HTERT RPE-1 (cell line): Measurements from ENCODE around the gene LAMB1.
"Not testable (repeated sequence)": the region's sequence is repeated elsewhere in the genome, so short reads cannot be mapped to it uniquely, and the experiment has no call there.

Experiments
- in situ Hi-C: fragments of 300-500 bp; cut with MboI; formaldehyde crosslinking; loops from 4 replicates; pipeline ENCODE4 v1.14.3; 2020; ENCODE audit warnings: low sequenced_read_pairs

Gene LAMB1

DNA sequence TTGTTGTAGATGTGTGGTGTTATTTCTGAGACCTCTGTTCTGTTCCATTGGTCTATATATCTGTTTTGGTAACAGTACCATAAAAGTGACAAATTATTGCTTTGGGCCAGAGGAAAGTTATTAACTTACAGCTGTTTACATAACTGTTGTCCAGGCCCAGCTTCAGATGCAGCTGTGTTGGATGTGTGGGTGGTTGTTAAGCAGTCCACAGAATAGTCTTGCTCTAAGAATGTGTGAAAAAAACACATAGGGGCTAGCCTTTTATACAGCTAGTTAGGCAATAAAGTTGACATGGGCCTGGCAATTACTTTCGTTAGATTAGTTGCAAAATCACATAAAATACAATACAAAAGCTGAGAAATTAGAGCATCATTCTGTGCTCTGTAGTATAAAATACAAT is 80.1 kb downstream of the LAMB1 start:
- in situ Hi-C loops, result no loop called here

DNA sequence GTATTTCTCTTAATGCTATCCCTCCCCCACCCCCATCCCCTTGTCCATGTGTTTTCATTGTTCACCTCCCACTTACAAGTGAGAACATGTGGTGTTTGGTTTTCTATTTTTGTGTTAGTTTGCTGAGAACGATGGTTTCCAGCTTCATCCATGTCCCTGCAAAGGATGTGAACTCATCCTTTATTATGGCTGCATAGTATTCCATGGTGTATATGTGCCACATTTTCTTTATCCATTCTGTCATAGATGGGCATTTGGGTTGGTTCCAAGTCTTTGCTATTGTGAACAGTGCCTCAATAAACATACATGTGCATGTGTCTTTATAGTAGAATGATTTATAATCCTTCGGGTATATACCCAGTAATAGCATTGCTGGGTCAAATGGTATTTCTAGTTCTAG is 81.1 kb downstream of the LAMB1 start:
- in situ Hi-C loops, result not testable (repeated sequence)

DNA sequence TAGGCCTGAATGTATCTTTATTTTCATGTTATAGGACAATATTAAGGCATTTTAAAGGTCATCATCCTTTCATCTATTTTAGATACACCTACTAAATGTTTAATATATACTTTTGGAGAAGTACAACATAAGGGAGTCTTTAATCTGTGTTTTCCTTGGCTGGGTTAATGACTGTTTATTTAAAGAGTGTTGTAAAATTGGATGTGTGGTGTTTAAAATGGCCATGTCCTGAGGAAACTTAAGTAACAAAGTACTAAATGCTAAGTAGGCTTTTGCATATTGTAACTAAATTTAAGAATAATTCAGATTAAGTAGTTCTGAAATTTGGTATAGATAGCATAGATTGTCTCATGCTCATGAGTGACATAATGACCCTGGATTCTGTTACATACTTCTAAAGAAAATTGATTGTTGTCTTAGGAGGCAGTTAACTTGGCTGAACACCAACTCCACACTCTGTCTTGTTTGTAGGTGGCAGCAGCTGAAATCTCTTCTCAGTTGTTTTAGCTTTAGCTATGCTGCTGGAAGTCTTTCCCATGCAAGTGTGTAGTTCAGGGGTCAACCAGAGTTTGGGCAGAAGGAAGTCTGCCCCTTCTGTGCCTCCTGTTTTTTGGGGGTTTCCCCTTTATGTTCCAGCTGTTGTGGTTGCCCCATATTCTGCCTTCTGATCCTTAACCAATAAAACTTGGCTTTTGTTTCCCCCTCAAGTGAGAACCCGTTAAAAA is 82.8 kb downstream of the LAMB1 start:
- in situ Hi-C loops, result no loop called here

DNA sequence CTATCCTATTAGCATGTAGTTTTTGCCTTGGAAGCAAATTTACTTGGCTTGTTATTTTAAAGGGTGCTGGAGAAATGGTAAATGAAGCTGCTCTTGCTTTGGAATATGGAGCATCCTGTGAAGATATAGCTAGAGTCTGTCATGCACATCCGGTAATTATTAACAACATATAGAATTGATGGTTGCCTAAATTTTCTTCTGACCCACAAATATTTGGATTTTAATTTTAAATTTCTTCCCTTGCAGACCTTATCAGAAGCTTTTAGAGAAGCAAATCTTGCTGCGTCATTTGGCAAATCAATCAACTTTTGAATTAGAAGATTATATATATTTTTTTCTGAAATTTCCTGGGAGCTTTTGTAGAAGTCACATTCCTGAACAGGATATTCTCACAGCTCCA is 84.0 kb downstream of the LAMB1 start:
- in situ Hi-C loops, result no loop called here

DNA sequence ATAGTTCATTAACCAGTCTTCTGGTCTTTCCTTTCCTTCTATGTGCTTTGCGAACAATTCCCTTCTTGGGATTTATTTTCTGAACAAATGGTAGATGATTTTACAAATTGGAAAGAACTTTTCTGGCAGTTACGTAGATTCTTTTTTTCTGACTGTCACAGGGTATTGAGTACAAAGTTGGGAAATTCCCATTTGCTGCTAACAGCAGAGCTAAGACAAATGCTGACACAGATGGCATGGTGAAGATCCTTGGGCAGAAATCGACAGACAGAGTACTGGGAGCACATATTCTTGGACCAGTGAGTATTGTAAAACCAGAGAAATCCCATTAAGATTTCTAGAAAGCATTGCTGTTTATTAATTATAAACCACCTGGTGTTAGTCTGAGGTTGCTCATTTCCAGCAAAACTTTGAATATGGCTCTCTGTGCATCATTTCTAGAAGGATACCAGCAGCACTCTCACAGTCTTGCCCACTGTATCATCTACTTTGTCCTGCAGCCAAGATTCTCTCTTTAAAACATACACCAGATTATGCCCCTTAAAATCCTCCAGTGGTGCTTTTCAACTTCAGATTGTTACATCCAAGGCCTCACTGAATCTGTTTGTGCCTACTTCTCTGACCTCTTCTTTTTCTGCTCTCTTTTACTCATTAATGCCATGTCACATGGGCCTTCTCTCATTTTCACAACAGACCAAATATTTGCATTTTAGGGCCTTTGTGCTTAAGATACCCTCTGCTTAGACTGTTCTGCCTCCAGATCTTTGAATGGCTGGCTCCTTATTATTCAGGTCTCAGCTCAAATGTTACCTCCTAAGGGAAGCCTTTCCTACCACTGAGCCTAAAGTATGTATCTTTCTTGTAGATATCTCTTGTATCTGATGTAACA is 85.0 kb downstream of the LAMB1 start:
- in situ Hi-C loops, result no loop called here

DNA sequence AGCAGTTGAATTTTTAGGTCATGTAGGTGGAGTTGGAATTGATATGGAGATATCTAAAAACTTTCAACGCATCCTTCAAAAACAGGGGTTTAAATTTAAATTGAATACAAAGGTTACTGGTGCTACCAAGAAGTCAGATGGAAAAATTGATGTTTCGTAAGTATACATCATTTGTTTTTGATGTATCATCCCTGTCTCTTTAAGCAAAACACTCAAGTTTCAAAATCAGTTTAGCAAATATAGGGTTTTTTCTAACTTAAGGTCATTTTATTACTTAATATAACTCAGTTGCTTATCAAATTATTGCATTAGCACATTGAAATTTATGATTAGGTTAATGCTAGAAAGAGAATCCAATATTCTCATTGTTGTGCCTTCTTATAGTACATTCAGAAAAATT is 87.4 kb downstream of the LAMB1 start:
- in situ Hi-C loops, result no loop called here

DNA sequence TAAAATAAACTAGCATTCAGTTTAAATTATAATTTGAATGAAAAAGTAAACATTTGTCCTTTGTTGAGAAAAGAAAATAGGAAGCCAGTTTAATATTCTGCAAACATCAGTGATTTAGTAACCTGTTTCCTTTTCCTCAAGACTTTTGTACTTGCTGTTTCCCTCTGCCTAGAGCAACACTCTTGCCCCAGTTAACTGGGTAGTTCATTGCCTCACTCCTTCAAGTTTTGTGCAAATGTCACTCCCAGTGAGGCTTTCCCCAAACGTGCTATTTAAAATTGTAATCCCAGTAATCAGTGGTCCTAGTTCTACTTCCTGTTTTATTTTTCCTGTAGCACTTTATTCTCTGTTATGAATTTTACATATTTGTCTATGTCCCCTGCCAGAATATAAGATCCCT is 88.1 kb downstream of the LAMB1 start:
- in situ Hi-C loops, result no loop called here

DNA sequence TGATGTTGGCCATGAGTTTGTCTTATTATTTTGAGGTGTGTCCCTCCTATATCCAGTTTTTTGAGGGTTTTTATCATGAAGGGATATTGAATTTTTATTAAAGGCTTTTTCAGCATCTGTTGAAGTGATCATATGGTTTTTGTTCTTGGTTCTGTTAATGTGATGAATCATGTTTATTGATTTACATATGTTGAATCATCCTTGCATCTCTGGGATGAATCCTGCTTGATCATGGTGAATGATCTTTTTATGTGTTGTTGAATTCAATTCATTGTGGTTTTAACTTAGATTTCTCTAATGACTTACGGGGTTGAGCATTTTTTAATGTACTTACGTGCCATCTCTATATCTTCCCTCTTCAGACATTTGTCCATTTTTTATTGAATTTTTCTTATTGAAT is 89.1 kb downstream of the LAMB1 start:
- in situ Hi-C loops, result no loop called here

DNA sequence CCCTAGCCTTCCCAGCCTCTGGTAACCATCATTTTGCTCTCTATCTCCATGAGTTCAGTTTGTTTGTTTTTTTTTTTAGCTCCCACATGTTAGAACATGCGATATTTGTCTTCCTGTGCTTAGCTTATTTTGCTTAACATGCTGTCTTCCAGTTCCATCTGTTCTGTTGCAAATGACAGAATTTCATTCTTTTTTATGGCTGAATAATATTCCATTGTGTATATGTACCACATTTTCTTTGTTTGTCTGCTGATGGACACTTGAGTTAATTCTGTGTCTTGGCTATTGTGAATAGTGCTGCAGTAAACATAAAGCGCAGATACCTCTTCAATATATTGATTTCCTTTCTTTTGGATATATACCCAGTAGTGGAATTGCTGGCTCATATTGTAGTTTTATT is 91.0 kb downstream of the LAMB1 start:
- in situ Hi-C loops, result no loop called here

DNA sequence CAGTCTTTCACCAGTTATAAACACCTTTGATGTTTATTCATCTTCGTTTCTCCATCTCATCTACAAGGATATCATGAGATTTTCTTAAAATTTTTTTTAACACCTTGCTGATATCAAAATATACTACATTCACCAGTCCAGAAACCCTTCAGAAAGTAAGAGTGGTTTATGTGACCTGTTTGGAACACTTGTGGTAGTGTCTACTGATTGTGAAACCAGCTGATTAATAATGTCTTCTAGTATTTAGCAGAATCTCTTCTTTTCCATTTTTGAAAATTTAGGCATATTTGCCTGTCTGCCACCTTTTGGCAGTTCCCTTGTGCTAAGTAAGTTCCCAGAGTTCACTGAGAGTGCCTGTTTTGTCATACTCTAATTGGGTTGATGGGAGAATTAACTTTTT is 93.5 kb downstream of the LAMB1 start:
- in situ Hi-C loops, result no loop called here

DNA sequence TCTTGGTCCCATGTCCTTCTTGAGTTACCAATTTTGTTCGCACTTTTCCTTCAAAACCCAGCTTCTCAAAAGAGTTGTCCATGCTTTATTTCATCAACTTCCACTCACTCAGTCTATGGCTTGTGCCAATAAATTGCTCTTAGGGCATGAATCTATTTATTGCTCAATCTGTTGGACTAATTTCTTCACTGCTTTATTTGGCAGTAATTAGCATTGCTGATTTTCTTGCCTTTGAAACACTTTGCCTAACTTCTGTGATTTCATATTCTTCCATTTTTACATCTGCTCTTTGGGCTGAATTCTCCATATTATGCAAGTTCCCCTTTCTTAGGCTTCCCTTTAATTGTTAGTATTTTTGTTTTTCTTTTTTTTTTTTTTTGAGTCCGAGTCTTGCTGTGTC is 95.2 kb downstream of the LAMB1 start:
- in situ Hi-C loops, result no loop called here

DNA sequence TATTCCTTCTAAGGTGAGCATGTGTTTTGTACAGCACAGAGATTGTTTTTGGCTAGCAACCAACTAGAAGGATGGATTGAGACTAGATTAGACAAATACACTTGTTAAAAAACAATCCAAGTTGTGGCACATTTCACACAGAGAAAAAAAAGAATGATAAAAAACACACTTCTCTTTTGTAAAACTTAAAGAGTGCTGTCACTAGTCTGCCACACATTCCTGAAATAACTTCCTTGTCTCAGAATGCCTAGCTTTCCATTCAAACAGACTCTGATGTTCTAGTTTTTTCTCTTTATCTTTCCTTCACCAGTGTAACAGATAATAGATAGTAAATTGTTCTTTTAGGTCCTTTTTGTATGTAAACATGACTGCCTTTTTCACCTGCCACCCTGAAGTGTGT is 100.6 kb downstream of the LAMB1 start:
- in situ Hi-C loops, result no loop called here

DNA sequence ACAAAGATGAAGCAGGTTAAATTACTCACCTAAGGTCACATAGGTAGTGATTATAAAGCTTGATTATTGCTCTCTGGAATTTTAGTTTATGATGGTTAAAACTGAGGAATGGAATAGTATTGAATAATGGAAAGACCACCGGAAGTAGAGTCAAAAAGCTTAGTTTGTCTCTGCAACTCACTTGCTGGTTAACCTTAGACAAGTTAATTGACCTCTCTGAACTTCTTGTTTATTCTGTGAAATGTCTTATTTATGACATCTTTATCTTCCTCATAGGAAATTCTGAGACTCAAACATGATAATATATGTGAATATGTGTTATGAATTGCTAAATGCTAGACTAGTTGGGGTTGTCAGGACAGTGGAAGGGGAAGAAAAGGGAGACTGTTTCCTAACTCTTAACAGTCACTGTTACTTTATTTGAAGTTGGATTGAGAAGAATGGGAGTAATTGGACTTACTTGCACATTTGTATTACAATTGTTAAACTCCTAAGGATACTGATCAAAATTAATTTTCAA is 102.4 kb downstream of the LAMB1 start:
- in situ Hi-C loops, result no loop called here

DNA sequence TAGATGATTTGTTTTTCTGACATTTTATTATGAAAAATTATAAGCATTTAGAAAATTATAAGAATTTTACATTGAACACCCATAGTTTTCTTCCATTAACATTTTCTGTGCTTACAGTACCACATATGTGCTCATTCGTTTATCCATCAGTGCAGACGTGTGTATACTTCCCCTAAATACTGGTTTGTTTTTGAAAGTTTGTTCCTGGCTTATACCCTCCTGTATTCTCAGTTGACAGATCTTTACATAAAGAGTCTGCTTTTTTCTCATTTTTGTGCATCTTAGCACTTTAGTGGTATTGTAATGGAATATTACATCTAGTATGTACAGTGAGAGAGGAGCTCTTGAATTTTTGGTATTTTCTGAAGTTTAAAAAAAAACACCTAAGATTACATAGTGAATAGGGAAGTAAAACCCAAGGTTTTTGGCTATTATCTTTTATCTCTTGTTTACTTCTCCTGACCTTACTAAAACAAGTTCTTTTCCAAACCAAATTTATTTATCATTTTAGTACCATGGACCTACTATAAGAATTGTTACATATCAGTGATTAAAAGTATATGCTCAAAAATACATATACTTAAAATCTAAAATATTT is 103.9 kb downstream of the LAMB1 start:
- in situ Hi-C loops, result no loop called here

DNA sequence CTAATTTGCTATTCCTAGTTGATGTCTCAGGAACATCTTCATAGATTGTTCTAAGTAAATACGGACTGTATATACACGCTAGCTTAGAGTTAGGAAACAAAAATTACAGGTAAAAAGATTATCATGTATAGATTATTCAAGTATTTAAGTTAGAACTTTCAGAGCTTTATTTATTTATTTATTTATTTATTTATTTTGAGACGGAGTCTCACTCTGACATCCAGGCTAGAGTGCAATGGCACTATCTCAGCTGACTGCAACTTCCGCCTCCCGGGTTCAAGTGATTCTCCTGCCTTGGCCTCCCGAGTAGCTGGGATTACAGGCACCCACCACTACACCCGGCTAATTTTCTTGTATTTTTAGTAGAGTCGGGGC is 110.6 kb downstream of the LAMB1 start:
- in situ Hi-C loops, result not testable (repeated sequence)

DNA sequence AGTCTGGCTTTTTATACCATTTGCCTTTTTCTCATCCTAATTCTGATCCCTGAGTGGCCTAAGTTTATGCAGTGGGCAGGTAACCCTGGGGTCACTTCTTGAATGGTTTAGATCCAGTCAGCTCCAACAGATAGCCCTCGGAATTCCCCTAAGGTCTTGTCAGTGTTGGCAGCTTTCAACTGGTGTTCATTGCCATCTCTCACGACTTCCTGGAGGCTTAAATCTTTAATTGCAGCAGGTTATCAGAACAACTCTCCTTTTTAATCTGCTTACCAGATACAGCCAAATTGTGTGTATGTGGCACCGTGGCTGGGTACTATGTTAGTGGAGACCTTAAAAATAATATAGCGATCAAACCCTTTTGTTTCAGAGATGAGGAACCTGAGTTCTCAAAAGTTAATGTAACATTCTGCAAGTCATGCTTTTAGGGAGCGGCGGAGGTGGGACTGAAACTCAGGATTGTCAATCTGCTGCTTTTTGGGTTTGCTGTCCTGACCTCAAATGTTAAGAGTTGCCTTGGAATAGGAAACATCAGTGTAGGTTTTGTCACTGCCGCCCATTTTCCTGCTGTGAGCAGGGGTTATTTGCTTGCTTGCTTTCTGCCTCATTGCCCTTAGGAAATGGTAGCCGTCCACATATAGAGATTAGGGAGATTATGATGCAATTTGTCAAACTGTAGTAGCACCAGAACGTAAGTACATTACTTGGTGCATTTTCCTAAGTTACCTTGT is 111.2 kb downstream of the LAMB1 start:
- in situ Hi-C loops, result no loop called here

DNA sequence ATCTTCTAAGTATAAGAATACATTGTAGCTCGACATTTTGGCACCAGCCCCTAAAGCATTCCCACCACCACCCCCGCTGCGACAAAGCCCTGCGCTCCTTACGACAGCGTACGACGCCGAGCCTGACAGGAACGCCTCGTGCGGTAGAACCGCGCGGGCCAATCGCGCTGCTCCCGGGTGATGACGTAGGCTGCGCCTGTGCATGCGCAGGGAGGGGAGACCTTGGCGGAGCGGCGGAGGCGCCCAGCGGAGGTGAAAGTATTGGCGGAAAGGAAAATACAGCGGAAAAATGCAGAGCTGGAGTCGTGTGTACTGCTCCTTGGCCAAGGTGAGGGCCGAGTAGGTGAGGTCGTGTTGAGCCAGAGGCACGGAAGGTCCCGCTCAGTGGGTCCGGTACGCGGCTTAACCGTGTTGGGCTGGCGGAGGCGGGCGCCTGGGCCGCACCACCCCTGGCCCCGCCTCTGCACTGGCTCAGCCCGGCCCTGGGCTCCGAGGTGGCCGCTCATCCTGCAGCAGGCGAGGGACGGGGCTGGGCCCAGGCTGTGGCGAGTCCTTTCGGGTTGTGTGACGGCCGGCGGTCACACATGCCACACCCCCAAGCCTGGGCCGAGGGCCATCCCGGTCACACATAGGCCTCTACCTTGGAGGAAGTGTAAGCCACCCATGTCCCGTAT is 111.9 kb downstream of the LAMB1 start, which contains the start of gene DLD:
Gene DLD, plus strand, starts transcription at position 222 of the 674 bp plus-strand sequence. Its CDS starts 68 bp downstream, at position 290.
- in situ Hi-C loops, result no loop called here

DNA sequence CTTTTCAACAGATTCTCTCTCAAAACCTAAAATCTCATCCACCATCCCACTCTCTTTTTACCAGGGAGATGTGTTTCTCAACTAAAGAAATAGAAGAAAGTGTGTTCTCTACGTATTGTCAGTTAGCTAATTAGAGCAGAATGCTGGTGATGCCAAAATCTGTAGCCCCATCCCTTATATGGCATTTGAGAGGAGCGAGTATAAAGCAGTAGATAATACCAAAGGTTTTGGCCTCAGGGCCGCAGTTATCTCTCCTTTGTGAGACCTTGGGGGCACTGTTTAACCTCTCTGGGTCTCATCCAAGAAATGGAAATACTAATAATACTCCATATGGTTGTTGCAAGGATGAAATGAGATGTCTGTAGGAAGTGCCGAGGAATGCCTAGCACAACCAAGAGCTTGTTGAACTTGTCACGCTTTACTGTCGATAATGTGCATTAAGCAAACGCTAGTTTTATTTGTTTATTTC is 112.4 kb downstream of the LAMB1 start:
- in situ Hi-C loops, result no loop called here

DNA sequence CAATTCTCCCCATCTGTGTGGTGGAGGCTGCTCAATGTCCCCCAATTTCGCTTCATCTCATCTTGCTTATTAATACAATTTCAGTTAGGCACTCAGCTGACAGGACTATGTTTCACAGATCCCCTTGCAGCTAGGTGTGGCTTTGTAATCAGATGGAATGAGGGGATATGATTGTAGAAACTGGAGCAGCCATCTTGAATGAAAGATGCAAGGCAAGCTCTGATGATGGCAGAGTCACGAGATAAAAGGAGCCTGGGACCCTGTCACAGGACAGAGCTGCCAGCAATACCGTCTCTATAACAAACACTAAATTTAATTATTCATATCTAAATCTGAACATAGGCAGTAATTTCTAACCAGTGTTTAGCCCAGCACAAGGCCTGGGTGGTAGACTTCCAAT is 113.0 kb downstream of the LAMB1 start:
- in situ Hi-C loops, result no loop called here

DNA sequence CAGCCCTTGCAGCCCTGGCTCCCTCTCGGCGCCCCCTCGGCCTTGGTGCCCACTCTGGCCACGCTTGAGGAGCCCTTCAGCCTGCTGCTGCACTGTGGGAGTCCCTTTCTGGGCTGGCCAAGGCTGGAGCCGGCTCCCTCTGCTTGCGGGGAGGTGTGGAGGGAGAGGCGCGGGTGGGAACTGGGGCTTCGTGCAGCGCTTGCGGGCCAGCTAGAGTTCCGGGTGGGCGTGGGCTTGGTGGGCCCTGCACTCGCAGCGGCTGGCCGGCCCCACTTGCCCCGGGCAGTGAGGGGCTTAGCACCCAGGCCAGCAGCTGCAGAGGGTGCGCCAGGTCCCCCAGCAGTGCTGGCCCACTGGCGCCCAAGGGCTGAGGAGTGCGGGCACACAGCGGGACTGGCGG is 115.1 kb downstream of the LAMB1 start:
- in situ Hi-C loops, result not testable (repeated sequence)
